MCF 10A (cell line): Measurements from ENCODE around the gene NOL4L. TPM values are rescaled to one million over a fixed set of nuclear protein-coding genes. Genes with fewer than 3 reads are reported as not detected.

ENCODE experiments used
- BruUV-seq: library from RNA; stranded (reverse); fragments of 400-500 nt; replicated peaks from 2 replicates; lab custom pipeline; 2021; lab: Mats Ljungman, UMichigan
- CTCF ChIA-PET: fragments of 300-600 bp; sonication (Branson Sonifier 250); formaldehyde crosslinking; extraction: SDS; loops from one replicate; lab custom pipeline; 2021; ENCODE audit warnings: antibody characterized with exemption, inconsistent platforms; lab: Yijun Ruan, JAX
- POLR2A ChIA-PET: fragments of 300-600, 350-650 bp; sonication (Branson Sonifier 250); formaldehyde crosslinking; extraction: SDS; loops from one replicate; lab custom pipeline; 2020; ENCODE audit warnings: antibody characterized with exemption, inconsistent platforms; lab: Yijun Ruan, JAX
- DNase-seq: peaks from one replicate; pipeline ENCODE4 v3.0.0-alpha.2; 2018; ENCODE audit not compliant: unreplicated experiment
- H3K27ac Mint-ChIP-seq: one replicate; pipeline ENCODE4 v1.8.0; 2022; ENCODE audit warnings: mild to moderate bottlenecking, low read depth, mixed read lengths; ENCODE audit not compliant: unreplicated experiment
- H3K27me3 Mint-ChIP-seq: one replicate; pipeline ENCODE4 v1.8.0; 2022; ENCODE audit warnings: mixed read lengths; ENCODE audit not compliant: insufficient read depth, unreplicated experiment
- H3K36me3 Mint-ChIP-seq: one replicate; pipeline ENCODE4 v1.8.0; 2022; ENCODE audit warnings: mild to moderate bottlenecking, moderate library complexity, mixed read lengths; ENCODE audit not compliant: insufficient read depth, unreplicated experiment
- H3K4me1 Mint-ChIP-seq: one replicate; pipeline ENCODE4 v1.8.0; 2022; ENCODE audit warnings: mixed read lengths; ENCODE audit not compliant: insufficient read depth, unreplicated experiment
- H3K4me3 Mint-ChIP-seq: one replicate; pipeline ENCODE4 v1.8.0; 2022; ENCODE audit warnings: mild to moderate bottlenecking, moderate library complexity, mixed read lengths; ENCODE audit not compliant: unreplicated experiment
- H3K9me3 Mint-ChIP-seq: one replicate; pipeline ENCODE4 v1.8.0; 2022; ENCODE audit warnings: mixed read lengths; ENCODE audit not compliant: unreplicated experiment
- intact Hi-C: fragments of 100-400 bp; cut with micrococcal nuclease; formaldehyde crosslinking; loops from 2 replicates; pipeline ENCODE4 v1.14.1; 2022
- total RNA-seq: library from RNA; stranded (reverse); gene quantifications from 2 replicates; pipeline ENCODE4 v1.2.3, GENCODE V29; 2022
- TF ChIP-seq, protein P1 (sequence below): fragments of 200-600 bp; IDR thresholded peaks from one replicate; pipeline ENCODE4 v1.8.0; 2022; ENCODE audit warnings: antibody characterized with exemption, mild to moderate bottlenecking; ENCODE audit not compliant: unreplicated experiment

Gene NOL4L
- total RNA-seq, 1 experiment from 2014 or later = 3.3 TPM

DNA sequence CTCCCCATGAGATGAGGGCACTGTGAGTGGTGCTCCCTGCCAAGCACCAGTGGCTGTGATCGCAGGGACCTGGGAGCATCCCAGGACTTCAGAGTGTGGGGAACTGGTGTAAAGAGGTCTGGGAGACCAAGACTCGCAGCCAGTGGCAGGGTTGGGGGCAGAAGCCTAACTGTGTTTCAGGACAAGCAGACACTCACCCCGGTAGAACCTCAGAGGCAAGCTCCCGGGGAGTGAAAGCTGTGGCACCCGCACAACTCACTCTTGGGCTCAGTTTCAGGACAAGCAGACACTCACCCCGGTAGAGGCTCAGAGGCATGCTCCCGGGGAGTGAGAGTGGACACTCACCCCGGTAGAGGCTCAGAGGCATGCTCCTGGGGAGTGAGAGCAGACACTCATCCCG, 114.2 kb downstream of the NOL4L start:
- no peaks in the 10 kb centered on the region for H3K27me3 Mint-ChIP-seq
- ChIA-PET CTCF (interaction anchor here (0.6 to 1.2 kb wide), 5 partner anchors 9 to 181 kb away, joined by 3 to 4 read pairs (median 3); no protein-coding TSS in a partner anchor), POLR2A (interaction anchor here (0.6 kb wide), 2 partner anchors 16 to 177 kb away, joined by 3 to 4 read pairs; no protein-coding TSS in a partner anchor)
- intact Hi-C loops = no loop called here
- no peaks in the 10 kb centered on the region for H3K9me3 Mint-ChIP-seq
- no peaks in the 10 kb centered on the region for H3K36me3 Mint-ChIP-seq
- no TSS peak for BruUV-seq
- no peak for DNase-seq
- TF ChIP-seq, protein P1, sequence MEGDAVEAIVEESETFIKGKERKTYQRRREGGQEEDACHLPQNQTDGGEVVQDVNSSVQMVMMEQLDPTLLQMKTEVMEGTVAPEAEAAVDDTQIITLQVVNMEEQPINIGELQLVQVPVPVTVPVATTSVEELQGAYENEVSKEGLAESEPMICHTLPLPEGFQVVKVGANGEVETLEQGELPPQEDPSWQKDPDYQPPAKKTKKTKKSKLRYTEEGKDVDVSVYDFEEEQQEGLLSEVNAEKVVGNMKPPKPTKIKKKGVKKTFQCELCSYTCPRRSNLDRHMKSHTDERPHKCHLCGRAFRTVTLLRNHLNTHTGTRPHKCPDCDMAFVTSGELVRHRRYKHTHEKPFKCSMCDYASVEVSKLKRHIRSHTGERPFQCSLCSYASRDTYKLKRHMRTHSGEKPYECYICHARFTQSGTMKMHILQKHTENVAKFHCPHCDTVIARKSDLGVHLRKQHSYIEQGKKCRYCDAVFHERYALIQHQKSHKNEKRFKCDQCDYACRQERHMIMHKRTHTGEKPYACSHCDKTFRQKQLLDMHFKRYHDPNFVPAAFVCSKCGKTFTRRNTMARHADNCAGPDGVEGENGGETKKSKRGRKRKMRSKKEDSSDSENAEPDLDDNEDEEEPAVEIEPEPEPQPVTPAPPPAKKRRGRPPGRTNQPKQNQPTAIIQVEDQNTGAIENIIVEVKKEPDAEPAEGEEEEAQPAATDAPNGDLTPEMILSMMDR = no peak
- no peak overlapping the region for H3K4me3 Mint-ChIP-seq
- H3K27ac Mint-ChIP-seq = no peak overlapping the region
- H3K4me1 Mint-ChIP-seq = peaks cover 9% of the 10 kb centered on the region

- TF ChIP-seq, protein P1 = peak; percentile 20
- Mint-ChIP-seq H3K27me3 (no peaks in the 10 kb centered on the region), H3K4me3 (no peak overlapping the region), H3K4me1 (peaks cover 5% of the 10 kb centered on the region), H3K9me3 (no peaks in the 10 kb centered on the region), H3K27ac (no peak overlapping the region), H3K36me3 (no peaks in the 10 kb centered on the region)
- ChIA-PET CTCF (interaction anchor here (0.9 to 1.2 kb wide), 3 partner anchors 10 to 182 kb away, joined by 3 to 4 read pairs (median 3); no protein-coding TSS in a partner anchor), POLR2A (no interaction called here)
- intact Hi-C loops = no loop called here
- peak; percentile 31 for DNase-seq
- no TSS peak for BruUV-seq
Observed at GRCh38 chr20:32470025-32470861, 114.9 kb downstream of the NOL4L start.

DNA sequence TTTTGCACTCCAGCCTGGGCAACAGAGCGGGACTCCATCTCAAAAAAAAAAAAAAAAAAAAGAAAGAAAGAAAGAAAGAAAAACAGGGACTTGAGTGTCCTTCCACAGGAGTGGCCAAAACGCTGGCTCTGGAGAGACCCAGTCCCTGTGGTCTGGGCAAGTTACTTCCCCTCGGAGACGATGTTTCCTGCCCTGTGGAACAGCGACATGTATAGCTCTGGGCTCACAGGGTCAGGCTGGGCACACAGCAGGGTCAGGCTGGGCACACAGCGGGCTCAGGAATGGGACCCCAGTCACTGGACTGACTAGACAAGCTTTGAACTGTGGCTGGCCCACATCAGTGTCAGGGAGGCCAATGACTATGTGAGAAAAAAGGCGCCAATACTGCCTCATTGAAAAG, 116.3 kb downstream of the NOL4L start:
- Mint-ChIP-seq H3K4me3 (no peak overlapping the region), H3K27me3 (no peaks in the 10 kb centered on the region), H3K4me1 (no peaks in the 10 kb centered on the region), H3K27ac (no peak overlapping the region), H3K36me3 (no peaks in the 10 kb centered on the region), H3K9me3 (no peaks in the 10 kb centered on the region)
- DNase-seq = no peak
- TF ChIP-seq, protein P1 = no peak
- intact Hi-C loops = no loop called here
- no TSS peak for BruUV-seq
- ChIA-PET CTCF (no interaction called here), POLR2A (no interaction called here)

GRCh38 chr20:32468313-32468640, 116.9 kb downstream of the NOL4L start:
- intact Hi-C loops = no loop called here
- no TSS peak for BruUV-seq
- Mint-ChIP-seq H3K27ac (no peak overlapping the region), H3K4me1 (no peaks in the 10 kb centered on the region), H3K36me3 (no peaks in the 10 kb centered on the region), H3K27me3 (no peaks in the 10 kb centered on the region), H3K9me3 (no peaks in the 10 kb centered on the region), H3K4me3 (no peak overlapping the region)
- DNase-seq = no peak
- POLR2A ChIA-PET = no interaction called here
- TF ChIP-seq, protein P1 = no peak
- CTCF ChIA-PET = interaction anchor here (0.5 kb wide), 1 partner anchor 67 kb away, joined by 4 read pairs; no protein-coding TSS in a partner anchor
